GM21381 (cell line): Measurements from ENCODE around the gene CDR2L.
"Not testable (repeated sequence)": the region's sequence is repeated elsewhere in the genome, so short reads cannot be mapped to it uniquely, and the experiment has no call there.

Source experiments
- ATAC-seq: cut with Tn5 transposase; IDR thresholded peaks from one replicate; pipeline ENCODE4 v1.9.1; 2021; ENCODE audit warnings: mild to moderate bottlenecking, moderate library complexity; ENCODE audit not compliant: unreplicated experiment

Gene CDR2L

DNA sequence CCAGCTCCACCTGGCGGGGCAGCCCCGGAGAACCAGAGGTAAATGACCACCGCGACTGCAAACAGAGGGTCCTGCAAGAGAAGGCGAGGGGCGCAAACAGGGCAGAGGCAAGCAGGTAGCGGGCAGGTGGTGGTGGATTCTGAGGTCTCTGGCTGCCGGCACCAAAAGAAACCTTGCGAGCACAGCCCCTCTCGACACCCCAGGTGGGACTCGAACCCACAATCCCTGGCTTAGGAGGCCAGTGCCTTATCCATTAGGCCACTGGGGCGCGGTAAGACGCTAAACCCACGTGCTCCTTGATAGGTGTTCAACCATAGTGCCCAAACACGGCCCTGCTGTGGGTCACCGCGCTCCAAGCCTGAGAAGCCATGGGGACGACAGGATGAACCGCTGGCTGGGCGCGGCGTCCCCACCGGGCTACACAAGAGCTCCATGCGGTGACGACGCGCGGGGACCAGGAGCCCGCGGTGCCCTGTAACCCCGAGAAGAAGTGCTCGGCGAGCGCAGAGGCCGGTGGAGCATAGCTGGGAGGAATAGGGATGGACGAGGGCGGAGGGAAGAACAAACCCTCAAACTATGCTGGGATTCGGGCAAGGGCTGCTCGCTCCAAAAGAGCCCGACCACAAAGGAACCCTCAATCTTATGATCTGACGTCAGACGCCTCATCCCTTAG, 46.9 kb downstream of the CDR2L start:
- ATAC-seq, result peak; percentile 61

DNA sequence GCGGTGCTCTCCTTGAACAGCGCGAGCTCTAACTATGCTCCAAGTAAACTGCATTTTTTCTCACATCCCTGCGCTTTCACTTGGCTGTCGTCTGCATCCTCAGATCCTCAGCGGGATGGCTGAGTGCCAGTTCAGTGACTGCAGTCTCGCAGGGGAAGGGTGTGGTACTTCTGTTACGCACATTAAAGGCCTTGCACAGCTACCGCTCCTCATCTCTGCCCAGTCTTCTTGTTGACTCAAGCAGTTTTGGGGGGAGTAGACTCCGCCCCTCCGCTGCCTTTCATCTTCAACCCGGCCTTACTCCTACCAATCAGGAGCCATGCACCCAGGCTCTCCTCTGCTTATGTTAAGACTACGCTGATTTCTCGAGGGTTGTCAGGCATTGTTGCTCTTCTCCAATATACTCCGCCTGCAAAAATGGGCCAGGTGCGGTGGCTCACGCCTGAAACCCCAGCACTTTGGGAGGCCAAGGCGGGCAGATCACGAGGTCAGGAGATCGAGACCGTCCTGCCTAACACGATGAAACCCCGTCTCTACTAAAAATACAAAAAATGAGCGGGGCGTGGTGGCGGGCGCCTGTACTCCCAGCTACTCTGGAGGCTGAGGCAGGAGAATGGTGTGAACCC, 49.3 kb downstream of the CDR2L start:
- ATAC-seq, result no peak

DNA sequence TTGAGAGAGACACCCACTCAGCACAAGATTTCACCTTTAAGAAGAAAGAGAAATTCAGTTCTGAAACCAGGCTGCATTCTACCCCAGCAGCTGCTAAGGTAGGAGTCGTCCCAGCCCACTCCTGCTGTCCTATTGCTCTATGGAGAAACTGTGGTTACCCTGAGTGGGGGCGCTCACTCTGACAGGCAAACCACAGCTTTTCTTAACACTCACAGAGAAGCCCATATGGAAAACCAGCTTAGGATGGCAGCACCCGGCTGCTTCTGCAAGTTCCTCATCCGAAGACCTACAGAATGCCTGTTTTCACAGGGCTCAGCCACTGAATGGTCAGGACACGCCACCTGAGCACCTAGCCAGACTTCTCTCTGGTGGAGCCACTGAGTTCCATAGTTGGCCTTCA, 51.8 kb downstream of the CDR2L start:
- no peak for ATAC-seq

DNA sequence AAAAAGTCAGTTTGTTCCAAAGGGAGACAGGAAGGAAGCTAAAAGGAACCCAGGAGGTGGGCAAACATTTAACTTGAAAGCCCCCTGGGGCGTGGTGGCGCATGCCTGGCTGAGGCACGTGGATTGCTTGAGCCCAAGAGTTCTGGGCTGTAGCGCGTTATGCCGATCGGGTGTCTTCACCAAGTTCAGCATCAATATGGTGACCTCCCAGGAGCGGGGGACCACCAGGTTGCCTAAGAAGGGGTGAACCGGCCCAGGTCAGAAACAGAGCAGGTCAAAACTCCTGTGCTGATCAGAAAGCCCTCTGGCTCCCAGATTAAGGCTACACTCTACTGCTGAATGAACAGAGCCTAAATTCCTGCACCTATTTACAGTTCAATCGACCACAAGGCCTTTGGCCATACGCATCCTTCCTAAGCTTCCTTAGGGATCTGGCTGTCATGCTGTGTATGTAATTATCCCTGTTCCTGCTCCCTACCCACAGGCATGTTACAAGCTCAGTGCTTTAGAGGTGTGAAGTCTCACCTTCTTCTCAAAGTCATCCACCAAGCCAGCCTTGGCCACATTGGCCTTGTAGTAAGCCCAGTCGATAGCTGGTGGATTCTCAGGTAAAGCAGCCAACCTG, 54.3 kb downstream of the CDR2L start:
- ATAC-seq, result no peak

DNA sequence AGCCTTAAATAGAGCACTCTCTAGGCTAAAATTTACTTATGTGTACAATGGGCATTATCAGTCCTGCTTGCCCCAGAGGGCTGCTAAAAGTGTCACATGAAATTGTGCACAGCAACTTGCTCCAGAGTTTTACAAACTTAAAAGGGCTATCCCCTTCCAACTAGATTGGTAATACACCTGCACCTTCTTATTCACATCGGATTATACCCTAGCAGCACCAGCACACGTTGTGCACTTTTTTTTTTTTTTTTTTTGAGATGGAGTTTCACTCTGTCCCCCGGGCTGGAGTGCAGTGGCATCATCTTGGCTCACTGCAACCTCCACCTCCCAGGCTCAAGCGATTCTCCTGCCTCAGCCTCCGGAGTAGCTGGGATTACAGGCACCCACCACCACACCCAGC, 56.4 kb downstream of the CDR2L start:
- not testable (repeated sequence) for ATAC-seq

DNA sequence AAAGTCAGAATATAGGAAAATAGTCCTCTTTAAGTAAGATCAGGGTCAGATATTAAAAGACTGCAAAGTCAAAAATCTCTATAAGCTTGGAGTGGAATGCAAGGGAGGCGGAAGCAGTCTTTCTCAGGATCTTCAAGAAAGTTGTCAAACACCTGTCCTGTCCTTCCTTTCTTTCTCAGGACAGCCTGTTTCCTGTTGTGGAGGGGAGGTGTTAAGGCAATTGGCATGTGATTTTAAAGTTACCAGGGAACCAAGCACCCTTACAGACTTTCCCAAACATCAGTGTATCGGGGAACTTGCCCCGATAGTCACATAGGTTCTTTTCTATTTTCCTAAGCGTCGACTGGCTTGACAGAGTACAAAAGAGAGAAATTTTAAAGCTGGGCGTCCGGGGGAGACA, 57.3 kb downstream of the CDR2L start:
- no peak for ATAC-seq

DNA sequence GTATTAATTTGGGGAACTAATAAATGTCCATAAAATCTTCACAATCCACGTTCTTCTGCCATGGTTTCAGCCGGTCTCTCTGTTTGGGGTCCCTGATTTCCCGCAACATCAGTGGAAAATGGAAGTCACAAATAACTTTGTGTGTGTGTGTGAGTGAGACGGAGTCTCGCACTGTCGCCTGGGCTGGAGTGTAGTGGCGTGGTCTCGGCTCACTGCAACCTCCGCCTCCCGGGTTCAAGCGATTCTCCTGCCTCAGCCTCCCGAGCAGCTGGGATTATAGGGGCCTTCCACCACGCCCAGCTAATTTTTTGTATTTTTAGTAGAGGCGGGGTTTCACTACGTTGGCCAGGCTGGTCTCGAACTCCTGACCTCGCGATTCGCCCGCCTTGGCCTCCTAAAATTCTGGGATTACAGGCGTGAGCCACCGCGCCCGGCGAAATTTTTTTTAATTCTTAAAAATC, 58.5 kb downstream of the CDR2L start:
- not testable (repeated sequence) for ATAC-seq

DNA sequence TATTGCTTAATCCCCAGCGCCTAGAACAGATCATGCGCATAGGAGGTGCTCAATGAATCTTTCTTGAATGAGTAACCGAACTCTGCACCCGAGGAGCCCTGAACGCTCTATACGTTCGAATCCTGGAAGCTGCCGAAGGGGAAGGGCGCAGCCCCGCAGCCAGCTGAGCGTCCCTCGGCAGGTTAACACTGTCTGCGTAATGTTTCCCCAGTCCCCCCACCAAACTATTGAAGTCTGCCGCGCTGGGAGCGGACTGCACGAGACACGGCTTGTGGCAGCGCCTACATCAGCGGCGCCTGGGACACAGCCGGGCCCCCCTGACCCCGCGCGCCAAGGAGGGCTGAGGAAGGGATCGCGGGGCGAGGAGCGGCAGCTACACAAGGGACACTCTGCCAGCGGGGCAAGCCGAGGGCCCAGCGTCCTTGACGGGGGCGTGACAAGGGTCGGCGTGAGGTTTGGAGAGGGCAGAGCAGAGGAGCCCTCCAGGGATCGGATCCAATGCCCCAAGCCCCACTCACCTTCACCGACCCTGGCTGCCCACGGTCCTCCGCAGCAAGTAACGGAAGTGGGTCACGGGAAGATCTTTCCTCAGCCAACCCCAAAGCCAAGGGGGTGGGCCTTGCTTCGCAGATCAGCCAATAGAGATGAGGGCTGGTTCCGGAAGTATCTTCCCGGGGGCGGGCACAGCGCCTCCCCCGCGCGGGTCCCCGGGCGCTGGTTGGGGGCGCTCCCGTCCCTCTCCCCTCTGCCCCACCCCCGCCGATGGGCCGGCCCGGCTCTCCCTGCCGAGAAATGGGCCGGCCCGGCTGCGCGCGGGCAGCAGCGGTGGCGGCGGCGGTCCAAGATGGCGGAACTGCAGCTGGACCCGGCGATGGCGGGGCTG, 59.2 kb downstream of the CDR2L start, which contains the start of the genes ATP5PD and KCTD2:
TSS of gene ATP5PD (minus strand) at position 563 of the 883 bp plus-strand sequence. CDS start 4,319 bp downstream, outside the sequence.
TSS of gene KCTD2 (plus strand) at position 819 of the 883 bp plus-strand sequence. CDS start at position 845, 26 bp downstream.
- peak; percentile 94 for ATAC-seq

DNA sequence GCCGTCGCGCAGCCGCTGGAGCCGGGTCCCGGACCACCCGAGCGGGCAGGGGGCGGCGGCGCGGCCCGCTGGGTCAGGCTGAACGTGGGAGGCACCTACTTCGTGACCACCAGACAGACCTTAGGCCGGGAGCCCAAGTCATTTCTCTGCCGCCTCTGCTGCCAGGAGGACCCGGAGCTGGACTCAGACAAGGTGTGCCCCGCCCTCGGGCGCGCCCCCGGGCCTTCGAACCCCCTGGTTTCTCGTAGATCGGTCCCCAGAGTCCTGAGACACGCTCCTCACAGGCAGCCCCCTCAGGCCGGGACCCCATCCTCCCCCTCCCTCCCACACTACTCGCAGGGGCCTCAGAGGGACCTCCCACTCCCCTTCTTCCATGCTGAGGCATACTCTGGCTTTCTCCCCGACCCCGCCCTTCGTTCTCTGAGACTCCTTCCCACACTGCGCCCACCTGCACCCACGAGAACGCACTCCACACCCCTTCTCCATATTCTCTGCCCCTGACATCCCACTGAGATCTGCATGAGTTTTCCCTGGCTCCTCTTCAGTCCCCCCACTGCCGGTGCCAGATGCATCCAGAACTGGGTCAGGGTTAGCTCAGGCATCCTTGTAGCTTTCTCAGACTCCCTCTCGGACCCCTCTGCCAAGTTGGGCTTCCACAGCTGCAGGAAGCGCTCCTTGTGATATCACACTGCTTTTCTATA, 60.1 kb downstream of the CDR2L start:
- ATAC-seq, result peak; percentile 16

DNA sequence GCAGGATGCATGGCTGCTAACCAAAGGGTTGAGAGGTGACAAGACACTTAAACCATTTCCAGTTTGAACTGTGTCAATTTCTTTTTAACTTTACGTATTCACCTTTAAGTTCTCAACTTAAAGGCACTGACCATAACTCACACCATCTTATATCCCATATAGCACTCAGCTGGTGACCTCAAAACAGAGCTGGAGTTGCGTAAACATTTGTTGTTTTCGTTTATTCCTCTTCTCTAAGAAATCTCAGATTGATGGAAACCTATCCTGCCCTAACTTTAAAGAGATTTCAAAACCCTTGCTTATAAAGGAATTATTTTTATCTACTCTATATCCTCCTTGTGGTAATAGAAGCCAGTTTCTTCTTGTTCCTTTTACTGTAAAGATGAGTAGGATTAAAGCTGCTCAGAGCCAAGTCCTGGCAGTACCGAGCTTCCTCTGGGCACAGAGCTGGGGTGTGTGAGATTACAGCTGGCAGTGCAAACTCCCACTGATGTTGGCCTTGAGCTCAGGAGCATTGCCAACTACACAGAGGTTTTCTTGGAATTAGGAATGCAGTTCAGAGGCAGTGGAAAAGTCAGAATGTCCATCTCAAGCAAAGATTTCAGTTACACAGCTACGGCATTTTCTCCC, 60.9 kb downstream of the CDR2L start:
- ATAC-seq, result no peak

DNA sequence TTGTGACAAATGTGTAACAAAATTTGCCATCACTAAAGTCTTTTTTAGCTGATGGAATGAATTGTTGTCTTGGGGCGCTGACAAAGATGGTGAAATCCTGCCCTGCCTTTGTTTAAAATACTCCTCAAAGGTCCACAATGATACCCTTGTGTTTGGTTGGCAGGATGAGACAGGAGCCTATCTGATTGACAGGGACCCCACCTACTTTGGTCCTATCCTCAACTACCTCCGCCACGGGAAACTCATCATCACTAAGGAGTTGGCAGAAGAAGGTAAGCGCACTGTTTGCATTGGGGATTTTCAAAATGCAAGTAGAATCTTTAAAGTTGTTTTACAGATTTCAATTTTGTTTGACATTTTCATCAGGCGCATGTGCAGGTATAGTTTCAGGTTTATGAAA, 61.6 kb downstream of the CDR2L start:
- no peak for ATAC-seq

DNA sequence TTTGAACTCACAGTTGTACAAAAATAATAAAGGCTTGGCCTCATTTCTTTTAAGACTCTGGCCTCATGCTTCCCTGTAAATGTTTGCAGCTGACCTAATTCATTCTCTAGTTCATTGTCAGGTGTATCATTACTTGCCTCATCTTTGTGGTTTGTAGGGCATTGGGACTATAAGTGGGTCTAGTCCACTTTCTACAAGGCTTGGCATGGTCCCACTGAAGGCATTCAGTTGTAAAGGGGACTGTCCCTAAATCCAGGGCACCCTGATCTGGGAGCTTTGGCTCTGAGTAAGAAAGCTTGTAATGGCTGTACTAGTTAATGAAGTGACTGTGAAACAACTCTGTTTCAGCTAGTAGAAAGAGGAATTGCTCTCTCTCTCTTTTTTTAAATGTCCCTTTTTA, 62.3 kb downstream of the CDR2L start:
- ATAC-seq, result no peak

DNA sequence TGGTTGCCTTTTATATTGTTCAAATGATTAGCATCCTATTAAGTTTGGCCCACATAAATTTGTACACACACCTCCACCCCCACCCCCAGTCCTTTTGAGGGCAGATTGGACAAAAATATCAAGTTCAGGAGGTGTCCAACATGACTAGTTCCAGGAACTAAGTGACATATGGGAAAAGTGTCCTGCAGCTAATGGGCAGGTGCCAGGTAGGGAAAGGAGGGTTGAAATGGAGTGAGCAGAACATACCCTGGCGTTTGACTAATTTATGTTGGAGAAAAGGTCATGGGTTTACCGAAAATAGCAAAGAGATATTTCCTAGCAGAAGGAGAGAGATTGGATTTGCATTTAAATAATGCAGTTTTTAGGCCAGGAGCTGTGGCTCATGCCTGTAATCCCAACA, 64.5 kb downstream of the CDR2L start:
- no peak for ATAC-seq
